ENCODE data around the gene PRCC.

- TF ChIP-seq CTCF (IDR thresholded peaks at IDR 0.05; ENCODE audit: low read length) (no peak), EZH2 (IDR thresholded peaks at IDR 0.05; ENCODE audit: borderline replicate concordance, low read length) (no peak)
Measured at GRCh38 chr1:156801409-156802121, 34.2 kb downstream of the PRCC start.
